Fibroblast of villous mesenchyme (primary cell): ENCODE data around the gene PDLIM1. TPM values are rescaled to one million over a fixed set of nuclear protein-coding genes. Genes with fewer than 3 reads are reported as not detected.

Experiments
- DNase-seq: peaks from one replicate; pipeline ENCODE4 v3.0.0-alpha.2; 2010; ENCODE audit warnings: low read depth
- H3K4me3 ChIP-seq: 2 replicates; pipeline ENCODE4 v1.5.1; 2011; ENCODE audit warnings: low read depth, mild to moderate bottlenecking, low read length
- CTCF ChIP-seq: IDR thresholded peaks from 2 replicates; pipeline ENCODE4 v1.5.1; 2012; ENCODE audit warnings: low read depth, mild to moderate bottlenecking, low read length; ENCODE audit not compliant: insufficient read depth
- total RNA-seq: library from RNA; depleted of rRNA; stranded (reverse); fragments of >200 nt; gene quantifications from 2 replicates; pipeline ENCODE4 v1.2.3, GENCODE V29; 2012

The PDLIM1 gene
- total RNA-seq, 1 donor, result 75.6 TPM

- H3K4me3 ChIP-seq, result no peak overlapping the region
- no peak for TF ChIP-seq CTCF
- peak; percentile 89 for DNase-seq
Measured at GRCh38 chr10:95327367-95327766, 36.6 kb upstream of the PDLIM1 start.

GRCh38 chr10:95326396-95326795 is 35.6 kb upstream of the PDLIM1 start:
- TF ChIP-seq CTCF, result no peak
- H3K4me3 ChIP-seq, result no peak overlapping the region
- DNase-seq, result no peak

- DNase-seq, result no peak
- H3K4me3 ChIP-seq, result no peak overlapping the region
- TF ChIP-seq CTCF, result no peak
Measured at GRCh38 chr10:95325863-95326262, 35.1 kb upstream of the PDLIM1 start.

GRCh38 chr10:95324436-95325268 is 33.8 kb upstream of the PDLIM1 start:
- no peak for DNase-seq
- TF ChIP-seq CTCF, result no peak

GRCh38 chr10:95321554-95322301 is 30.9 kb upstream of the PDLIM1 start:
- no peak for TF ChIP-seq CTCF
- DNase-seq, result peak; percentile 71
- no peak overlapping the region for H3K4me3 ChIP-seq

More at GRCh38 chr10:95324436-95325268, 33.8 kb upstream of the PDLIM1 start:
- H3K4me3 ChIP-seq, result no peak overlapping the region

GRCh38 chr10:95319239-95319638 is 28.4 kb upstream of the PDLIM1 start:
- H3K4me3 ChIP-seq, result no peak overlapping the region
- TF ChIP-seq CTCF, result no peak
- DNase-seq, result peak; percentile 73
